ENCODE measurements around the gene CDH16. TPM values are rescaled to one million over a fixed set of nuclear protein-coding genes. Genes with fewer than 3 reads are reported as not detected.

Gene CDH16
- total RNA-seq, 6 donors from 2014 or later = 0.40 to 1.8 (median 1.7) TPM; not detected in 3

- H3K4me3 ChIP-seq = peak overlapping the region in 3 of 4 donors; percentile 65 to 86 (median 82)
- peak overlapping the region in 3 of 4 donors; percentile 77 to 92 (median 91) for H3K27ac ChIP-seq
- DNase-seq (peak in 1 of 2 donors; percentile 57), ATAC-seq (ENCODE audit: low FRiP score in 2 of 2) (no peak)
- WGBS, 2 donors = 58% methylated on average over 2 of the region's 2 CpGs
- H3K36me3 ChIP-seq = peaks cover 6 to 20% (median 13%) of the 10 kb centered on the region in 4 donors
- peak in 1 of 2 donors; percentile 51 for TF ChIP-seq POLR2AphosphoS5 (IDR thresholded peaks at IDR 0.05)
- TF ChIP-seq POLR2A (IDR thresholded peaks at IDR 0.05) = no peak
- TF ChIP-seq EP300 (IDR thresholded peaks at IDR 0.05) = no peak
- no peak for TF ChIP-seq CTCF (IDR thresholded peaks at IDR 0.05)
- no peaks in the 10 kb centered on the region for H3K27me3 ChIP-seq
- H3K9me3 ChIP-seq = no peaks in the 10 kb centered on the region
- H3K4me1 ChIP-seq = peaks cover 8 to 43% (median 20%) of the 10 kb centered on the region in 4 donors
These were observed 37.1 kb downstream of the CDH16 start for GRCh38 chr16:66881560-66881959.

- peaks cover 6 to 18% (median 13%) of the 10 kb centered on the region in 4 donors for H3K36me3 ChIP-seq
These were observed 37.7 kb downstream of the CDH16 start for GRCh38 chr16:66881014-66881417.

GRCh38 chr16:66880288-66881013 is 38.2 kb downstream of the CDH16 start, which contains the start of gene PDP2:
TSS of gene PDP2 (plus strand) at chr16:66880515. CDS start at chr16:66884285, 3,770 bp downstream.
- Histone ChIP-seq H3K27me3 (no peaks in the 10 kb centered on the region), H3K4me1 (peaks cover 8 to 32% (median 20%) of the 10 kb centered on the region in 4 donors), H3K36me3 (peaks cover 6 to 14% (median 12%) of the 10 kb centered on the region in 4 donors), H3K9me3 (no peaks in the 10 kb centered on the region), H3K27ac (peak within 1 kb of the TSS; percentile 67 to 92 (median 84)), H3K4me3 (peak within 1 kb of the TSS; percentile 31 to 86 (median 74))
- 0% methylated on average over 37 of the region's 58 CpGs; no CpG with 5 or more reads in 1 of the 2 donors for WGBS, 2 donors
- ATAC-seq (ENCODE audit: low FRiP score in 2 of 2) = peak; percentile 96 to 99
- TF ChIP-seq EP300 (IDR thresholded peaks at IDR 0.05) (peak in 1 of 4 donors; percentile 84), POLR2AphosphoS5 (IDR thresholded peaks at IDR 0.05) (peak; percentile 30 to 85), CTCF (IDR thresholded peaks at IDR 0.05) (peak in 2 of 6 experiments; percentile 18 to 19), POLR2A (IDR thresholded peaks at IDR 0.05) (peak in 3 of 4 donors; percentile 75 to 87 (median 82))
- DNase-seq = peak; percentile 93 to 97

More at GRCh38 chr16:66881014-66881417, 37.7 kb downstream of the CDH16 start:
- no peaks in the 10 kb centered on the region for H3K27me3 ChIP-seq
- peak in 1 of 2 donors; percentile 49 for ATAC-seq (ENCODE audit: low FRiP score in 2 of 2)
- WGBS, 2 donors = 3 to 4% methylated on average over 14 of the region's 23 CpGs
- no peak for DNase-seq
- no peaks in the 10 kb centered on the region for H3K9me3 ChIP-seq
- TF ChIP-seq POLR2AphosphoS5 (IDR thresholded peaks at IDR 0.05) (no peak), EP300 (IDR thresholded peaks at IDR 0.05) (no peak), CTCF (IDR thresholded peaks at IDR 0.05) (no peak), POLR2A (IDR thresholded peaks at IDR 0.05) (no peak)
- H3K27ac ChIP-seq = peak overlapping the region; percentile 67 to 92 (median 84)
- peaks cover 8 to 38% (median 20%) of the 10 kb centered on the region in 4 donors for H3K4me1 ChIP-seq
- H3K4me3 ChIP-seq = peak overlapping the region; percentile 31 to 86 (median 74)

GRCh38 chr16:66878067-66878466 is 40.6 kb downstream of the CDH16 start:
- Histone ChIP-seq H3K4me1 (peaks cover 8 to 35% (median 24%) of the 10 kb centered on the region in 4 donors), H3K4me3 (no peak overlapping the region), H3K27ac (no peak overlapping the region), H3K27me3 (no peaks in the 10 kb centered on the region), H3K9me3 (no peaks in the 10 kb centered on the region), H3K36me3 (no peaks in the 10 kb centered on the region)
- ATAC-seq (ENCODE audit: low FRiP score in 2 of 2) = no peak
- DNase-seq = no peak
- 35 to 61% methylated on average over 3 to 5 of the region's 5 CpGs for WGBS, 2 donors
- no peak for TF ChIP-seq CTCF (IDR thresholded peaks at IDR 0.05)
- TF ChIP-seq POLR2AphosphoS5 (IDR thresholded peaks at IDR 0.05) = no peak
- TF ChIP-seq EP300 (IDR thresholded peaks at IDR 0.05) = no peak
- TF ChIP-seq POLR2A (IDR thresholded peaks at IDR 0.05) = no peak
